Left forelimb (tissue), 1 donor: ENCODE results near the gene FOXN3.
"Not testable (repeated sequence)": the region's sequence is repeated elsewhere in the genome, so short reads cannot be mapped to it uniquely, and the experiment has no call there.

ENCODE experiments used
- DNase-seq: peaks from one replicate; pipeline ENCODE4 v3.0.0-alpha.2; 2018; ENCODE audit warnings: low spot score

Gene FOXN3

DNA sequence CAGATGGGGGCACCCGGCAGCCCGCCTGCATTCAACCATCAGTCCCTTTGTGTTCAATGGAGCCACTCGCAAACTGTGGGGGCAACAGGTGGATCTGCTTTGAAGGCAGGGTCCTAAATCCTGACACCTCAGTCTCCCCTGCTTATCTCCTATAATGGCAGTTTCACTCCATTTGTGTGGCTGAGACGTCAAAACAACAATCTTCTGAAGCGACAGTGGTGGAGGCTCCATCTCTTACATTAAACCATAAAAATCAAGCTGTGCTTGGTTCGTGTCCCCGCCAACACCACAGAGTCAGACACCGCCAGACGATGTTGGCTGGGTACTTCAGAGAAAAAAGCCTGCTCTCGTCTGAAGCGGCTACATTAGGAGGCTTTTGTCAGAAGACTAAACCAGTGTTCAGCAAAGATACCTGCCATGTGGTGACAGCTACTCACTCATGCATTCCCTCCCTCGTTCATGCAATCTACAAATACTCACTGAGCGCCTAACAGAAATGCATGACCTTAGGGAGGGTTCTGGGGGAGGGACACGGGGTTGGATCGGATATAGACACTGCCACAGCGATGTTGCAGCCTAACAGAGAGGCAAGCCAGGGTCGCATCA, 253.9 kb downstream of the FOXN3 start:
- no peak for DNase-seq

DNA sequence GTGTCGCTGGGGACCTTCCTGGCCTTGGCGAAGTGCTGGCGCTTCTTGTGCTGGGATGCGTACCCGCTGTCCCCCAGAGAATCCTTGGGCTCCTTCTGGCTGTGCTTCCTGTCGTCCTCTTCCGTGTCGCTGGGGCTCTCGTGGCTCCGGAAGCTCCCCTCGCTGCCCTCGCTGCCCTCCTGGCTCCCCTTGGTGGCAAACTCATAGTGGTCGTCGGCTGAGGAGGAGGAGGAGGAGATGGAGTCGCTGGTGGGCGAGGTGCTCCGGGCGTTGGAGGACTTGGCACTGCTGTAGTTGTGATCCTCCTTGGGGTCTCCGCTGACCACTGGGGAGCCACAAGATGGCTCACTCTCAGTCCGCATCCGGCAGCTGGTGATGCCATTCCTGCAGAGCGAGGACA, 254.4 kb downstream of the FOXN3 start:
- no peak for DNase-seq

GRCh38 chr14:89160437-89160836, 256.6 kb downstream of the FOXN3 start:
- no peak for DNase-seq

DNA sequence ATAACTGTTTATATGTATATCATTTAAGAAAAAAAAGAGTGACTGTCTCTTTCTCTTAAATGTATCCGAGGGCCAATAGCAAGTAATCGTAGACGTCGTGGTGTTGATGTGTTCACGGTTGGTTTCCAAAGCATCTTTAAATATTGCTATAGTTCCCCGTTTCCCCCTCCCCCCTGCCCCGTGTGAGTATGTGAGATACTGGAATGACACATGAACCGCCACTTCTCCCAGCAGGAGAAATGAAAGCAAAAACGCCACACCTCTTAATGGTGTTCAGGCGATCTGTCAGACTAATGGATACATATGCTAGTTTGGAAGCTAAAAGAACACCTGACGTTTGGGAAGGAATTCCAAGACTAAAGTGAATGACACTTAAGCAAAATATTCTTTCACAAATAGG, 258.3 kb downstream of the FOXN3 start:
- no peak for DNase-seq

DNA sequence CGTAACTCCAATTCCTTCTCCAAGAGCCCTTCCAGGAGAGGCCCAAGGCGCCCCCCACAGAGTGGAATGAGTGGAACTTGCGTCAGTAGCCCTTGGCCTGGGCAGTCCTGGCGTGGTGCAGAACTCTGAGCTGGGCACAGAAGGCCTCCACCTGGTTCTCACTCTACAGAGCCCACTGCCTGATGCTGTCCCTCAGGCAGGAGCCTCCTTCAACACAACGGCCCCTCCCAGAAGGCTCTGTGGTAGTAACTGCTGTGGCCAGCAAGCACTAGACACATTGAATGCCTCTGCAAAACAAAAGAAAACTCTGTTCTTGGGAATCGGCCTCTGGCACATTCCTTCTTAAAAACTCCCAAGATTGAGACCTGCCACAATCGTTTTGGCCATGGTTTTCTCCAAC, 258.9 kb downstream of the FOXN3 start:
- DNase-seq: not testable (repeated sequence)

GRCh38 chr14:89155491-89155890, 261.5 kb downstream of the FOXN3 start:
- DNase-seq: no peak

- DNase-seq: not testable (repeated sequence)
Measured at GRCh38 chr14:89151693-89152092, 265.3 kb downstream of the FOXN3 start.

DNA sequence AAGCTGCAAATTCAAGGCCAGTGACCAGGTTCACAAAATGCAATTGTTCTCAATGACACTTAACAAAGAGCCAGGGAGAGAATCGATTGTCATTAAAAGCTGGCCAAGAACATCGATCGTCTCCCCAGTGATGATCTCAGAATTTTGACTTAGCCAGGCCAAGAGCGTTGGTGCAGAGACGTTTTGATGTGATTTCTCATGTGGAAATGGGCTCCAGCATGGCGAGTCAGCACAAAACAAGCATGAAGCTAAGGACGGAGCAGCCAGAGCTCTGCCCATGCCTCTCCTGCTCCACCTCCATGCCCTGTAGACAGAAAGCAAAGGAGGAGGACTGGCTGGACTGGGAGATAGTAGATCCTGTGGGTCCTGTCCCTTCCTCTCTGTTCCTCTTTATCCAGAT, 270.8 kb downstream of the FOXN3 start:
- DNase-seq: no peak

DNA sequence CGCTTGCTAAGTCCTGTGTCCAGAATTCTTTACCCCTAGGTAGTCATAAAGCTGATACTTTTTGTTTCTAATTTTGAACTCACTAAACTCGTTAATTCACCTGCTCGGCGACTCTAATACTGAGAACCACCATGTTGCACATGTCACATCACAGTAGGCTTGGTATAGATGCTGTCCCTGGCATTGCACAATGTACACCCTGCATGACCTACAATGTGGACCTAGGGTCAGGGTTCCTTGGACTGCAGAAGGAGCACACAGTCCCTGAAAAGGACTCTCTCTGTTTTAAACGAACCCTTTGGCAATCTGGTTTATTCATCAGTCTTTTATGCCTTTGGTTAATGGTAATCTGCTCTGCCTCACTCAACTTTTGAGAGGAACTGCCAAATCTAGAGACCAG, 272.4 kb downstream of the FOXN3 start:
- no peak for DNase-seq

- DNase-seq: no peak
Measured at GRCh38 chr14:89144066-89144465, 273.0 kb downstream of the FOXN3 start.

GRCh38 chr14:89143595-89143994, 273.4 kb downstream of the FOXN3 start:
- no peak for DNase-seq

- no peak for DNase-seq
Measured at GRCh38 chr14:89142366-89142765, 274.7 kb downstream of the FOXN3 start.

GRCh38 chr14:89141862-89142261, 275.2 kb downstream of the FOXN3 start:
- no peak for DNase-seq

GRCh38 chr14:89140326-89140725, 276.7 kb downstream of the FOXN3 start:
- no peak for DNase-seq

DNA sequence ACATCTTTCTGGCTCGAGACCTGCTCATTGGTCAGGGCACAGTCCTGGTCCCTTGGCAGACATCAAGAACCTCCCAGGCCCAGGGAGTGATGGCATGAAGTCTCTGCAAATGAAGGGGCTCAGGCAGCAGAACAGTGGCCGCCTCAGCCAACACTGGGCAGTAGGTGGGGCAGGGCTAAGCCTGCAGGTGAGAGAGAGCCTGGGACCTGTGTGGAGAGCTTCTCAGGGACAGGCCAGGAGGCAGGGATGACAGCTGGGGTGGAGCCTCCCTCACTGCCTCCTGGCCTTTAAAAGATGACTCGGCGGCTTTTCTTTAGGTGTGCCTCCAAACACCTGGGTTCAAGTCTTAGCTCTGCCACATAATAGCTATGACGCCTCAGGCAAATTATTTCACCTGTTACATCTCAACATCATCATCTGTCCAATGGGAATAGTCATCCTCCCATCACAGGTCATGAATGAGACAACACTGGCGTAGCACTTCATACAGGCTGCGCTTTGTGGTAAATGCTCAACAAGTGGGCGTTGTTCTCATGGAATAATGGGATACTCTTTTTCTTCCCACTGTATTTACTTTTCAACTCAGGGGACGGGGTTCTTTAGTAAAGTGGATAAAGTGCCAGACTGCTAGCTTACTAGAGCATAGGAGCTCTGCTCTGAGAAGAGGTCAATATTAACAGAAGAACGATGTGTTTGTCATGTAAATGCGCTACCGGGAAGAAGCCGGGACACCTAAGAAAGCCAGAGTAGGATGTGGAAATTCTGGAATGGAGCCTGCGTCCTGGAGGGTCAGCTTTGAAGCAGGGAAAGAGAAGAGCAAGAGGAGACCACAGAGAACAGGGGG, 277.4 kb downstream of the FOXN3 start:
- no peak for DNase-seq

DNA sequence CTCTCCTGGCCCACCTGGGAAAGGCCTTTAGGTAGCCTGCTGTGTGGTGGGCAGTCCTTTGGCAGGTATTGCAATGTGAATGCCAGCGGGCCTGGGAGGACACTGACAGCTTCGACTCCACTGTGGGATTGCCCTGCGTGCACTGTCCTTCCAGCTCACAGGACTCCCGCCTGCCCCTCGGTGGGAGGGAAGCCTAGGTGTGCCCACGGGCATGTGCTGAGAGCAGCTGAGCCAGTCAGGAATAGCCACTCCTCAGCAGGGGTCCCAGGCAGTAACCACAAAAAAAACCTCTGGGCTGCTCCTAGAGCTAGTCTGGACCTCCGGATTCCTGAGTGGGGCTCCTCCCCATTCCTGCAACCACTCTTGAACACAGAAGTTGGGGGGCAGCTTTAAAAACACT, 278.2 kb downstream of the FOXN3 start:
- no peak for DNase-seq

DNA sequence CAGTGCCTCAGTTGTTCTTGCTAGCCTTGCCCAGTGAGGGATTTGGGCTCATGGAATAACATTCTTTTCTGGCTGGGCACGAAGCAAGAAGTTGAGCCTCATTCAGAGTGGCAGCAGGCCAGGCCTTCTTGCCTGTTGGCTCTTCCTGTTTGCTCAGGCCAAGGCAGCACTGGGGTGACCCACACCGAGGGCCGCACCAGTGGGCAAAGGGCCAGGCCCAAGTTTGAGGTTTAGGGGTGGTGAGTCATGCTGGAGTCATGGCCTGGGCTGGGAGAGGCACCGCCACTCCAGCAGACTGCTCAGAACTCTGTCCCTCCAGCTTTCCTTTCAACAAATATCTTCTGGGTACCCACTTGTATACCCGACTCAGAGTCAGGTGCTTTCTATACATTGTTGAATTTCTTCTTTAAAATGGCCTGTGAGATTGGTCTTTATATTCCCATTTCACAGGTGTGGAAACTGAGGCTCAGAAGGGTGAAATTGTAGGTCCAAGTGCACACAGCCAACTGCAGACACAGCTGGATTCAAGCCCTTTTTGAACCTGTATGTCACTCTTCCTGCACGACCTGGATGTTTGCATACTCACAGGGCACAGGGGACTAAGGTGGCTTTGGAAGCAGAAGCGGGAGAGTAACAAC, 279.4 kb downstream of the FOXN3 start:
- DNase-seq: no peak

DNA sequence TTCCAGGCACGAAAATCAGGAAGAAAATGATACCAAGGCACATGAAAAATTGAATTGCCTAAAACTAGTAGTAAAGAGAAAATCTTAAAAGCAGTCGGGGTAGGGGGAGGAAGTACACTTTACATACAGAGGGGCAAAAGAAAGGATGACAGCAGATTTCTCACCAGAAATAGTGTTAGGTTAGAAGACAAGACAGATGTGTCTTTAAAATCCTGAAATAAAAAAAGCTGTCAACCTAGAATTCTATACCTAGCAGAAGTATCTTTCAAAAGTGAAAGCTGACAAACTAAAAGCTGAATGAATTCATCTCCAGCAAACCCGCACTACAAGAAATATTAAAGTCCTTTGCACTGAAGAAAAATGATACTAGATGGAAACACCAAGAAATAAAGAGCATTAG, 280.4 kb downstream of the FOXN3 start:
- DNase-seq: no peak

DNA sequence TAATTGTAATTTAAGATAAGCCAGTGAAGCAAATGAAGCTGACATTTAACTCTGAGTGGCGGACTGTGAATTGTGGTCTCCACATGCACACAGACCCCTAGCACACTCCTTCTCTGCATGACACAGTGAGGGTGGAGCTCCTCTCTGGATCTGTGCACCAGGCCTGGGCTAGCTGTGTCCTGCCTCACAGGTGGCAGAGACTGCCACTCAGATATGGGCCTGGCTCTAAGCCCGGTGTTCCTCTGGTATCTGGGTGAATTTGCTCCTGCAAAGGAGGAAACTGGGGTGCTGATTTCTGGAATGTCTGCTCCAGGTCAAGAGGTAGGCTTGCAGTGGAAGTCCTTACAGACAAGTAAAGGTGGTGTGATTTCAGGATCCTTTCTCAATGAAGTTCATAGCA, 282.4 kb downstream of the FOXN3 start:
- DNase-seq: no peak

DNA sequence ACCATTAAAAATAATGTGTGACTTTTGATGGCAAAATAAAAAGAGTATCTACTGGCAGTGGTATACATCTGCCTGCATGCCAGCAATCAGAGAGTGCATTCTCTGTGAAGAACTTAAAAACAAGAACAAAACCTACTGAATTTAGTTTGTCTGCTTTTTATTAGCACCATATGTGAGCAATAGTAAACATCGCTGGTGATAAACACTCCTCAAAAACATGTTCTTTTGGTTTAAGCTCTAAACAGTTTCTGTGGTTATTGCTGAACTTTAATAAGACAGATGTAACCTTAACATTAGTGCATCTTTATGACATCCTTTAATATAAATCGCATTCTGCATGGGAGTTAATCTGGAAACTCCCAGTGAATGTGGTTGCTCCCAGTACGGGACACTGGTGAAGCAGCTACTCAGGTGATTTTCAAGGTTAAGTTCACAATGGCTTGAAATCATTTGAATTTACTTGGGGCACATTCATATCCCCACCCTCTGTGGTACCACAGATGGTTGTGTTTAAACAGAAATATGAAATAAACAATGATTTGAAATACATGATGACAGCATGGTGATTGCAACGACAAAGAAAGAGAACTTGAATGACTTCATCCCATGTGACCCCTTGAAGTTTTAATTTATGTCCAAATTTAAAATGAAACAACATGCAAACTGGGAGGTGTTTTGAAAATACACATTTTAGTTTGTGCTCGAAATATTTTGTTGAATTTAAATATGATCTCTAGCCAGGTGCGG, 285.9 kb downstream of the FOXN3 start:
- no peak for DNase-seq

GRCh38 chr14:89129570-89129969, 287.5 kb downstream of the FOXN3 start:
- DNase-seq: no peak

DNA sequence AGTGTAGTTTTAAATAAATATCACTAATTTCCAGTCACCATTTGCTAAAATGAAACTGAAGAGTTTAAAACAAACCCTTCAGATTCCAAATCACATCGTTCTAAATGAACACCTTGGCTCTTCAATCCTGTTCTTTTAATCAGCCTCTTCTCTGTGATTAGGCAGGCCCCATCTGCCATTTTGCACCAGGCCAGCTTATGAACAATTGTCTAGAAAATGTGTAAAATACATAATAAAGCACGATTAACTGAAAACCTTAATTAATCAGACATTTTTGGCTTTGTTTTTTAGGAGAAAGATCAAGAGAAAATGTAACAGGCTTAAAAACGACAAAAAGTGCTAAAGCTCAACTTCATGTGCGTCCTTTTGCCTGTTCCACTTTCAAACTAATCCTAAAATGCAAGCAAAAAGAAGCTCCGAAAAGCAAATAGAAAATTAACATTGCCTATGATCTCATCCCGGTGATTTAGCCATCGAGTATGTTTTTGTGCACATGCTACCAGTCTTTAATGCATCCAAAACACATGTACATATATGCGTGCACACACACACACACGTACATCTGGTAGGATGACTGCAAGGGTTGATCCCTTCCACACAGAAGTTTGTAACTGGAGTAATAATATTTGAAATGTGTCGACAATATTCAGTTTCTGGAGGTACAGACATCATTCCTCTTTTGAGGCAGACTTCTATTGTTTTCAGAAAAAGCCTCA, 288.6 kb downstream of the FOXN3 start:
- no peak for DNase-seq
